Calu3 (cell line): ENCODE data around the gene FETUB. TPM values are rescaled to one million over a fixed set of nuclear protein-coding genes. Genes with fewer than 3 reads are reported as not detected.

ENCODE experiments used
- BruUV-seq: library from RNA; stranded (reverse); fragments of 400-500 nt; replicated peaks from 2 replicates; lab custom pipeline; 2021; lab: Mats Ljungman, UMichigan
- CTCF ChIA-PET: fragments of 300-600 bp; sonication (Branson Sonifier 250); formaldehyde crosslinking; loops from one replicate; lab custom pipeline; 2022; ENCODE audit warnings: antibody characterized with exemption; lab: Charles Lee
- DNase-seq: peaks from one replicate; pipeline ENCODE4 v3.0.0; 2022
- H3K27ac Mint-ChIP-seq: one replicate; pipeline ENCODE4 v1.8.0; 2022; ENCODE audit warnings: mixed read lengths; ENCODE audit not compliant: unreplicated experiment
- H3K27me3 Mint-ChIP-seq: one replicate; pipeline ENCODE4 v1.8.0; 2022; ENCODE audit warnings: mixed read lengths; ENCODE audit not compliant: unreplicated experiment
- H3K36me3 Mint-ChIP-seq: one replicate; pipeline ENCODE4 v1.8.0; 2022; ENCODE audit warnings: mild to moderate bottlenecking, moderate library complexity, mixed read lengths; ENCODE audit not compliant: insufficient read depth, unreplicated experiment
- H3K4me1 Mint-ChIP-seq: one replicate; pipeline ENCODE4 v1.8.0; 2022; ENCODE audit warnings: mild to moderate bottlenecking, low read depth, mixed read lengths; ENCODE audit not compliant: unreplicated experiment
- H3K4me3 Mint-ChIP-seq: one replicate; pipeline ENCODE4 v1.8.0; 2022; ENCODE audit warnings: mild to moderate bottlenecking, low read depth, moderate library complexity, mixed read lengths; ENCODE audit not compliant: unreplicated experiment
- H3K9me3 Mint-ChIP-seq: one replicate; pipeline ENCODE4 v1.8.0; 2022; ENCODE audit warnings: low read depth, mixed read lengths; ENCODE audit not compliant: unreplicated experiment
- intact Hi-C: fragments of 100-400 bp; cut with micrococcal nuclease; formaldehyde crosslinking; loops from one replicate; pipeline ENCODE4 v1.10.0; 2022; ENCODE audit not compliant: unreplicated experiment
- total RNA-seq: library from RNA; stranded (reverse); gene quantifications from 2 replicates; pipeline ENCODE4 v1.2.3, GENCODE V29; 2022
- TF ChIP-seq, protein P1 (sequence below): fragments of 200-600 bp; IDR thresholded peaks from one replicate; pipeline ENCODE4 v1.8.0; 2022; ENCODE audit warnings: antibody characterized with exemption; ENCODE audit not compliant: unreplicated experiment

Gene FETUB
- total RNA-seq, 1 experiment from 2014 or later = not detected

DNA sequence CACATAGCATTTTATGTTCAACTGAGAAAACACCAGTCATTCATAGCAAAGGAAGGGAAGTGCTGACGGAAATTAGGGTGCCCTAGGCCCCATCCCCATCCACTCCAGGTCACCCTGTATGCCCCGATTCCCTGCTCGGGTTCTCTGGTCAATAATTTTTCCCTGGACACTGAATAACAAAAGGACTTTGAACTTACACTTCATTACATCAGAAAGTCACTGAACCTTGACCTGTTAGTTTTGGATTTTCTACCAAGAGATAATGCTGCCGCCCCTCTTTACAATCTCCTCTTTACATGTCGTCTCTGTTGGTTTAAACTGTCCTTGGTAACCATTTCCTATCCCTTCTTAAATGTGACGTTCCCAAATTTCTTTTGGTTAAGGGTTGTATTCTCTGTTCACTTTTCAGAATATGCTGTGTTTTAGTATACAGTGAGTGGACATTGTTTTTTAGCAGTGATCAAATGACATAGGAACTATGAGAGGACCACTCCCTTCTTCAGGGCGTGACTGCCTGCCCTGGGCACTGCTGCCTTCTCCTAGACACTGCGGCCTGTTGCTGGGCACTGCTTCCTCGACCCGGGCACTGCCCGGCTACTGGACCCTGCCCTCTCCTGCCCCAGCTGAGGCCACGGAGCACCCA lies 40.9 kb upstream of the FETUB start:
- CTCF ChIA-PET = interaction anchor here (0.8 to 4.3 kb wide), 5 partner anchors 9 to 29 kb away, joined by 3 to 14 read pairs (median 5); partner anchors contain the start of gene DNAJB11
- intact Hi-C loops = no loop called here
- TF ChIP-seq, protein P1, sequence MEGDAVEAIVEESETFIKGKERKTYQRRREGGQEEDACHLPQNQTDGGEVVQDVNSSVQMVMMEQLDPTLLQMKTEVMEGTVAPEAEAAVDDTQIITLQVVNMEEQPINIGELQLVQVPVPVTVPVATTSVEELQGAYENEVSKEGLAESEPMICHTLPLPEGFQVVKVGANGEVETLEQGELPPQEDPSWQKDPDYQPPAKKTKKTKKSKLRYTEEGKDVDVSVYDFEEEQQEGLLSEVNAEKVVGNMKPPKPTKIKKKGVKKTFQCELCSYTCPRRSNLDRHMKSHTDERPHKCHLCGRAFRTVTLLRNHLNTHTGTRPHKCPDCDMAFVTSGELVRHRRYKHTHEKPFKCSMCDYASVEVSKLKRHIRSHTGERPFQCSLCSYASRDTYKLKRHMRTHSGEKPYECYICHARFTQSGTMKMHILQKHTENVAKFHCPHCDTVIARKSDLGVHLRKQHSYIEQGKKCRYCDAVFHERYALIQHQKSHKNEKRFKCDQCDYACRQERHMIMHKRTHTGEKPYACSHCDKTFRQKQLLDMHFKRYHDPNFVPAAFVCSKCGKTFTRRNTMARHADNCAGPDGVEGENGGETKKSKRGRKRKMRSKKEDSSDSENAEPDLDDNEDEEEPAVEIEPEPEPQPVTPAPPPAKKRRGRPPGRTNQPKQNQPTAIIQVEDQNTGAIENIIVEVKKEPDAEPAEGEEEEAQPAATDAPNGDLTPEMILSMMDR = no peak
- Mint-ChIP-seq H3K27ac (peak overlapping the region; percentile 84), H3K4me1 (peaks cover 58% of the 10 kb centered on the region), H3K9me3 (no peaks in the 10 kb centered on the region), H3K36me3 (peaks cover 7% of the 10 kb centered on the region), H3K4me3 (no peak overlapping the region), H3K27me3 (no peaks in the 10 kb centered on the region)
- peak; percentile 35 for DNase-seq
- BruUV-seq = no TSS peak

DNA sequence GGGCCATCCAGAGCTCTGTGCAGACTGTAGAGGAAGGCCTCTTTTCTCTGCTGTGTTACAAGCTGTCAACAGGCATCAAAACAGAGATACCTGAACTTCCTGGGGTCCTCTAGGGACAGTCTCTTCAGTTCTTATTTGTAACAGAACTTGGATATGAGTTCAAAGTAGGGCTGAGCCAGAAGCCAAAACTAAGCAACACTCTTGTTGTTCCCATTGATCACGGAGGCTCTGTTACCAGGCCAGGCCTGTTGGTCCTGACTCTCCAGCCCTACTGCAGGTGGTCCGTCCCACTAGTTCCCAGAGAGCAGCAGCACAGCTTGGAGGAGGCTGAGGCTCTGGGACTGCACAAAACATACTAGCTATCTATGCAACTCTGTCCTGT lies 40.4 kb upstream of the FETUB start:
- peak overlapping the region; percentile 84 for H3K27ac Mint-ChIP-seq

DNA sequence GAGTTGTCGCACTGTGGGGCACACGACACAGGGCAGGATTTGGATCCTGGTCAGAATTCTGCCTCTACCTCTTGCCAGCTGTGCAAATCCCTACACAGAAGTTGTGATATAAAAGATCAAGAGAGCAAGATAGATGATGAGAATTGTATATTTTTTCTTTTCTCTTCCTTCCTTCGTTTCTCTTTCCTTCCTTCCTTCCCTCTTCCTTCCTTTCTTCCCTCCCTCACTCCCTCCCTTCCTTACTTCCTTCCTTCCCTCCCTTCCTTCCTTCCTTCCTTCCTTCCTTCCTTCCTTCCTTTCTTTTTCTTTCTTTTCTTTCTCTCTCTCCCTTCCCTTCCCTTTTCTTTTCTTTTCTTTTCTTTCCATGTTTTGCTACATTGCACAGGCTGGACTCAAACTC lies 39.3 kb upstream of the FETUB start:
- TF ChIP-seq, protein P1 = no peak
- no peak for DNase-seq
- no peaks in the 10 kb centered on the region for H3K27me3 Mint-ChIP-seq
- H3K9me3 Mint-ChIP-seq = no peaks in the 10 kb centered on the region
- intact Hi-C loops = no loop called here
- H3K27ac Mint-ChIP-seq = no peak overlapping the region
- no peak overlapping the region for H3K4me3 Mint-ChIP-seq
- CTCF ChIA-PET = interaction anchor here (4.3 kb wide), 1 partner anchor 10 kb away, joined by 14 read pairs; no protein-coding TSS in a partner anchor
- H3K4me1 Mint-ChIP-seq = peaks cover 67% of the 10 kb centered on the region
- peaks cover 7% of the 10 kb centered on the region for H3K36me3 Mint-ChIP-seq
- BruUV-seq = no TSS peak

More for the DNA sequence above, 40.4 kb upstream of the FETUB start:
- Mint-ChIP-seq H3K4me1 (peaks cover 58% of the 10 kb centered on the region), H3K4me3 (no peak overlapping the region), H3K36me3 (peaks cover 7% of the 10 kb centered on the region), H3K27me3 (no peaks in the 10 kb centered on the region), H3K9me3 (no peaks in the 10 kb centered on the region)
- no TSS peak for BruUV-seq
- CTCF ChIA-PET = interaction anchor here (1.1 to 4.3 kb wide), 3 partner anchors 9 to 29 kb away, joined by 3 to 14 read pairs (median 8); partner anchors contain the start of gene DNAJB11
- TF ChIP-seq, protein P1 = no peak
- intact Hi-C loops = no loop called here
- no peak for DNase-seq

DNA sequence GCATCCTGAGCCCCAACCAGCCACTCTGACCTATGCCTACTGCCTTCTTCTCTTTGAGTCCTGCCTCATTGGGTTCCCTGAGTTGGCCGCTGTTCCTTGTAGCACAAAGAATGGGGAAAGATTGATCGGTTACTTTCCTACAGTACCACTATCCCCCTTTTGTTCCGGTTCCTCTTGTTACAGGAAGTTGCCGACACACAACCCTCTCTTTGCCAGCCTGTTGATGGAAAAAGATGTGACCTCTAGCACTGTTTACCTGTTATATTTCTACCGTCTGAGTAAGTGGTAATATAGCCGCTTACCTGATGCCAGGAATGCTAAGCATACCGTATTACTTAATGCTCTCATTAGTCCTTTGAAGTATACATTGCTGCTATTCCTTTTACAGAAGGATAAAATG lies 37.0 kb upstream of the FETUB start:
- H3K27ac Mint-ChIP-seq = no peak overlapping the region
- CTCF ChIA-PET = interaction anchor here (1.0 kb wide), 1 partner anchor 12 kb away, joined by 4 read pairs; no protein-coding TSS in a partner anchor
- H3K36me3 Mint-ChIP-seq = peaks cover 7% of the 10 kb centered on the region
- TF ChIP-seq, protein P1 = no peak
- peaks cover 71% of the 10 kb centered on the region for H3K4me1 Mint-ChIP-seq
- no peak overlapping the region for H3K4me3 Mint-ChIP-seq
- H3K9me3 Mint-ChIP-seq = no peaks in the 10 kb centered on the region
- H3K27me3 Mint-ChIP-seq = no peaks in the 10 kb centered on the region
- intact Hi-C loops = no loop called here
- BruUV-seq = no TSS peak
- no peak for DNase-seq
